GM04503 (cell line): Measurements from ENCODE around the gene SLC25A21.
"Not testable (repeated sequence)": the region's sequence is repeated elsewhere in the genome, so short reads cannot be mapped to it uniquely, and the experiment has no call there.

Source experiments
- DNase-seq: peaks from one replicate; pipeline ENCODE4 v3.0.0-alpha.2; 2012; ENCODE audit warnings: low read depth

Gene SLC25A21

DNA sequence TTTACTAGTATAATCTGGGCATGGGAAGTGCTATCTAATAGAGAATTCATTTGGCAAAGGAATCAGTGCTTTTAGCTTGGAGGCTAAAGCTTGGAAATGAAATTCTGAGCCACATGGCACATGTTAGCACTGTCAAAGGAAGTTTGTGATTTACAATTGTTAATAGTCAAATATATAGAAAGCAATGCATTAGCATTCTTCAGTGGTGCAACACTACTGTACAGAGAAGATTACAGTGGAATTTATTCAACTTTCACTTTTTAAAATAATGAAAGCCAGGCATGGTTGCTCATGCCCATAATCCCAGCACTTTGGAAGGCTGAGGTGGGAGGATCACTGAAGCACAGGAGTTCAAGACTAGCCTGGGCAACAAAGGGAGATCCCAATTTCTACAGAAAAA is 464.8 kb downstream of the SLC25A21 start:
- no peak for DNase-seq

DNA sequence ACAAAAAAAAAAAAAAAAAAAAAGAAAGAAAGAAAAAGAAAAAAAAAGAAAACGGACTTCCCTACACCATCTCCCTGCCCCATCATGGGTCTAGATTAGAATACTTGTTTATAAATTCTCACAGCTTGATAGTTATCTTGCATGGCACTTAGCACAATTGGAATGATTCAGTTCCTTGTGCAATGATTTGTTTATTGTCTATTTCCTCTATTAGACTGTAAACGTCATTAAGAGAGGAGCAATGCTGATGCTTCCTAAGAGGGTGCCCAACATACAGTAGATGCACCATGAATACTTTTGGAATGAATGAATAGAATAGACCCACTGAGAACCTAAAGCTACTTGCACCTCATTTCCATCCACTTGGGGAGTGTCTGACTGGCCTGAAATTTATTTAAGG is 469.9 kb downstream of the SLC25A21 start:
- DNase-seq, result no peak

DNA sequence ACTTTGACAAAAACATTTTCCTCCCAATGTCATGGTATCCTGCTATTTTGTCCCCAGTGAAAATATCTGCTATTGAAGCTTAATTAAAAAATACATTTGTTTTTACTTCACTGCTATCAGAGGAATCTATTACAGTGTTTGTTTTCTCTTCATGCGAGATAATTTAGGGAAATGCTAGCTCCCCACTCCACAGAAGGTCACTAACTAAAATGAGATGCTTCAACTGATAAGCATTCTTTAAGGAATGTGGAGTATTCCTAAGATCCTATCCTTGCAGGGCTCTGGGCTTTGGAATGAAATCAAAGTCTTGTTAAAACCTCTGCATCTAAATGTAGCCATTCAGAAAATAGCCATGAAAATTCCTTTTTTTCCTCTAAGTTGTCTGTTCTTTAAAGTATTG is 471.3 kb downstream of the SLC25A21 start:
- no peak for DNase-seq

DNA sequence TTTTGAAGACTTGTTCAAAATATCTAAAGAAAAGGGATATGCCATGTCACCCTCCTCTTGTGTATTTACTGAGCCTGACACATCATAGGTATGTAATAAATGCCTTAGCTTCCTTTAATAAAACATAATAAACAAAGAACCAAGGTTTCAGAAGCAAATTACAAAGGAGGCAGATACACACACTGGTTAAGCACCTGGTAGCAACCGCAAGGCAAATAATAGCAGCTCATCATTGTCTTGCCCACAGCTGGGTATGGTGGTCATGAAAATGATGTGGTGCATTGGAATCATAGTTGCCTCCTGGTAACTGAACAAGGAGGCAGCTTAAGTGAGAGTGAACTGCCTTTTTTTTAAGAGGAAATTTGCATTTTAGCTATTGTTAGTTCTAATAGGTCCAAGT is 471.8 kb downstream of the SLC25A21 start:
- DNase-seq, result no peak

DNA sequence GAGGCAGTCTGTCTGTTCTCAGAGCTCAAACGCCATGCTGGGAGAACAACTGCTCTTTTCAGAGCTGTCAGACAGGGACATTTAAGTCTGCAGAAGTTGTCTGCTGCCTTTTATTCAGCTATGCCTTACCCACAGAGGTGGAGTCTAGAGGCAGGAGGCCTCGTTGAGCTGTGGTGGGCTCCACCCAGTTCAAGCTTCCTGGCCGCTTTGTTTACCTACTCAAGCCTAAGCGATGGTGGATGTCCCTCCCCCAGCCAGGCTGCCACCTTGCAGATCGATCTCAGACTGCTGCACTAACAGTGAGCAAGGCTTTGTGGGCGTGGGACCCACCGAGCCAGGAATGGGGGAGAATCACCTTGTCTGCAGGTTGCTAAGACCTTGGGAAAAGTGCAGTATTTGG is 473.0 kb downstream of the SLC25A21 start:
- not testable (repeated sequence) for DNase-seq

DNA sequence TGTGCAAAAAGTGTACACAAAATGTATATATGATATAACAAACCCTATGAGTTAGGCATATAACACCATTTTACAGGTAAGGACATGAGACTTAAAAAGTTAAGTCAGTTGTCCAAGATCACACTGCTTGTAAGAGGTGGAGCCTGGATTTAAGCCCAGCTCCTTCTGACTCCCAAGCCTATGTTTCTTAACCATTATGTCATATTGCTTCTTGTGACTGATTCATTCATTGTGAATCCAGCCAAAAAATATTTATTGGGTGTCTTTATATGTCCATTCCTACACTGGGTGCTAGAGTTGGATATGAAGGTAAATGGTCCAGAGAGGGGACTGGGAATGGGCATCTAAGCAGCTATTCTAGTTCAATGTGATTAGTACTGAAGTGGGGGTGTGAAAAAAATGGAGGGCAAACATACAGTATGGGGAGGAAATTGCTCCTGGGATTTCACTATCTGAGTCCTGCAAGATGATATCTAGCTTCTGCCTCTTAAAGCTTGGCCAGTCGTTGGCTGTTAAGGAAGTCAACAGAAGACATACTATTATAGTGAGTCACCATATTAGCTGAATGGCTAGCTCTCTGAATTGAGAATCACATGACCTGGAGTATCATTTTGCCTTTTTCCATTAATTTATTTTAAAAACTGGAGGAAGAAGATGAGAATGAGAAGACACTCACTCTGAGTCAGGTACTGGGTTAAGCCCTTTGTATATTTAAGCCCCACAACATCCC is 481.9 kb downstream of the SLC25A21 start:
- DNase-seq, result no peak

DNA sequence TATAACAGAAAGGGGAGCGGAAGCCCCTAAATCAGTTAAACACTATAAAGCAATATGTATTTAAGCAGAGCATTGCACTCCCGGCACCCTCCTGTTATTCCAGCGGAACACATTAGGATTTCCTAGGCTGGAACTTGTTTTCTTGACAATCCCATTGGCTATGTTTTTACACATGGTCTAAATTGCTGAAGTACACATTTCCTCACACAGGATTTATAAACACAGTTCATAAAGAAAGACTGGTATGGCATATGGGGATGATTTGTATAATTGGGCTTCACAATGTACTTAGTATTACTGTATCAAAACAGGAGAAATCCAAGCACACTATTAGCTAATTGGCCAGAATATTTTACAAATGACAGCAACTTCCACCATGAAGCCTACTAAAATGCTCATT is 487.5 kb downstream of the SLC25A21 start:
- DNase-seq, result no peak

DNA sequence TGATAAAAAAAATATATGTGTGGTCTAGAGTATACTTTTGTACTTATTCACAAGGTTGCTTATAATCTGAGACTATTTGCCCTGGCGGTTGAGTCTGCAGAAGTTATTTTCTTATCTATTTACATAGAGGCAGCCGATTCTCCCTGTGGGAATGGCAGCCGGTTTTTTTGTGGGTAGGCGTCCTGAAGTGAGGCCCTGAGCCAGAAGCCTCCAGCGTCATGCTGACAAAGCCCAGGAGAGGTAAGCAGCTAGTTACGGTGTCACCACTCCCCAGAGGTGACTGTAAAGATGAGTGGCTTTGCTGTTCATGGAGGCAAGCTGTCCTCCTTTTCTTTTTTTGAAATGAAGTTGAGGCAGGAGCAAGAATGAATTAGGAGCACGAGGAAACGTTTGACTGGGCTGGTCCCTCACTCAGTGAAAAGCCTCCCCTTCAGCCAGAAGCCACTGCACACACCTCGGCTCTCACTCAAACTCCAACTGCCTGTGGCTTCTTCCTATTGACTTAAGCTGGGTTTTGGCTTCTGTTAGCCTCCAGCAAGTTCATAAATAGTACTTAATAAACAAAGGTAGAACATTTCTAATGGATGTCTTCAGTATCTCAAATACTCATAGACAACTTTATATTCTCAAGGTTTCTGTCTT is 489.2 kb downstream of the SLC25A21 start:
- no peak for DNase-seq

DNA sequence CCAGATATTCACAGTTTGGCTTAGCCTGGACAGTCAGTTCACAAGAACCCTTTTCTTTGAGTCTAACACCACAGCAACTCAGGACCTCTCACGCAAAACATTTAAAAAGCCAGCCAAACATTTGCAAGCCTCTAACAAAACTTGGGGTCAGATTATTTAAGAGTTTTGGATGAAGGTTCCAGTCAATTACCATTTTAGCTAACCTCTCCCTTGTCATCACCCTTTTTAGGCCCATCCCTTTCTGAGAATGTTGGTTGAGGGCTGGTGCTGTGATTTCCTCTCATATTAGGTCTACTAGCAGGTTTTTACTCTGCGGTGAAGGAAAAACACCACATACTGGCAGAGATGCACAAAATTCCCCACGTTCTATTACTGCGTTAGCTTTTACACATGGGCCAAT is 490.1 kb downstream of the SLC25A21 start:
- DNase-seq, result no peak

DNA sequence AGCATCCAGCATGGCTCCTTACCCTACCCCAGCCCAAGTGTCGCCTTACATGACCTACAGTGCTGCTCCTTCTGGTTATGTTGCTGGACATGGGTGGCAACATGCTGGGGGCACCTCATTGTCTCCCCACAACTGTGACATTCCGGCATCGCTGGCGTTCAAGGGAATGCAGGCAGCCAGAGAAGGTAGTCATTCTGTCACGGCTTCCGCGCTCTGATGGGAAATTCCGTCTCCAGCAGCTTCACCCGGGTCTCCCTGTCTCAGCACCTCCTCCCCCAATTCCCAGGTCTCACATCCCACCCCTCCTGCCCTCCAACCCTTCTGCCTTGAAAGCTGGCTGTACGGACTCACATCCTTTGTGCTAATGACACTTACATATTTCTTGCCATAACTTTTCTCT is 496.2 kb downstream of the SLC25A21 start:
- DNase-seq, result no peak

DNA sequence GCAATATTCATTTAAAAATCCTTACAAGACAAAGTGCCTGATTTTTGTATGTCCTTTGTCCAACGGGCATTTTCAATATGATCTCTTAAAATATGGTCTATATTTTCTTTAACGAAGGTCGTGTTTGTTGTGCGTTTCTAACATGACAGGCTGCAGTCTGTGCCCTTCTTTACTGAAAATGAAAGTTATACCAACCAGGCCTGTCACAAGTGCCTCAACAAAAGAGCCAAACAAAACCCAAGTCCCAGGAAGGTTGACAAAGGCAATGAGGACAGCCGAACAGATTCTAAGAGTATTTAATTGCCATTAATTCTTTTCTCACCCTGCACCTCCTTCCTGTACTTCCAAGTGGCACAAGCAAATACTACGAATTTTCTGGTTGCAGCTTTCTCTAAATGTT is 496.8 kb downstream of the SLC25A21 start:
- no peak for DNase-seq

DNA sequence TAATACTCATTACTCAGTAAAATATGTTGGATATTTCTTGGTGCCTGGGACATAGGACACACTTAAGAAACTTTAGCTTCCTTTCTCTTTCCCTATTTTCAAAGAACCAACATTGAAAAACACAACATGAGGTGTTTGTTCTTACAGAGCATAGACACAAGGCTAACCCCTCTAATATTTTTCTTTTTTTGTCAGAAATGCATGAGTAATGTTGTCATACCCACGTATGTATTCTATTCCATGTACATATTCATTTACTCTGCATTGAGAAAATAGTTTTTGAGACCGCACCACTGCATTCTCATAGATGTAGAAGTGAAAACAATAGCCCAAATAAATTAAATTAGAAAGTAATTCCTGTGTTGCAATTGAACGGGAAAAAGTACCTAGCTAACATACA is 497.7 kb downstream of the SLC25A21 start:
- DNase-seq, result no peak

DNA sequence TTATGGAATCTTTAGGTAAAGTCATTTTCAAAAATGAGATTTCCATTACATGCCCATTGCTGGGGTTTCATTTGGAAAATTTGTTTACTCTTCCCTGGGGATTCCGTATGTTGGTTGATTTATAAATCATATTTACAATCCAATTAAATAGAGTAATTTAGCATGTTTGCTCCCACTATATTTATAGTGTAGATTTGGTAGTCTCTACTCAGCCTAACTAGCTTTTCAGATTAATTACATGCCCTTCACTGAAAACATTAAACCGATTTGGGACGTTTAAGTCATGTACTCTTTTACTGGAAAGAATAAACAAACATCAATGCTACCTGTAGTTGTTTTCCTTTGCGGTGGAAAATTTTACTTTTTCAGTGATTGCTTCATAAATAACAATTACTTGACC is 500.3 kb downstream of the SLC25A21 start:
- DNase-seq, result no peak

DNA sequence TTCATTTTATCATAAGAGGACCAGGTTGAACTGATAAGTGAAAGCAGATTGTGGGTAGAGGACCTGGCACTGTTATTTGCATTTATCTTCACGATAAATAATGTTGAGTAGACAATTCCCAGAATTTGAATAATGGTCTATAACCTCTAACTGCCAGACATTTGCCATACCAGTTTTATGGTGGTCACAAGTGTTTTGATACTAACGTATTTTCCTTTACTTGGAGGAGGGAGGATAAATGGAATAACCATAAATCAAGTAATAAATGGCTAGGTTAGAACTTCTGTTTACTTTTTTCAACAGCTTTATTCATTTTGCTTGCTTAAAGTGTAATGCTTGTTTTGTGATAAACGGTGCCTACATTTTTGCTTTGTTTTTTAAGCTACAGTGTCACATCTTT is 501.3 kb downstream of the SLC25A21 start:
- no peak for DNase-seq

DNA sequence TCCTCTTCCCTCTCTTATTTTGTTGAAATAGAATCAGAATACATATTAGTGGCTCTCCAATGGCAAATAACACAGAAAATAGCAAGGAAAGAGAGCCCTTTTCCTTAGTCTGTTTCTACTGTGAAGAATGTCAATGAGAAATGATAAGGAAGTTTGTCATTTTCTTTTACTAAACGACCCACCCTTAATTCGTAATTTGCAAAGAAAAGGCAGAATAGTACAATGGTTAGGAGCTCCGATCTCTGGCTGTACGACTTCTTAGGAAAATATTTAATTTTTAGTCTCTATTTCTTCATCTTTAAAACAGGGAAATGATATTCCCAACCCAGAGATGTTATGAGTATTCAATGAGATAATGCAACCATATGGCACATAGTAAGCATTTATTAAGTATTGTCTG is 504.7 kb downstream of the SLC25A21 start:
- no peak for DNase-seq

DNA sequence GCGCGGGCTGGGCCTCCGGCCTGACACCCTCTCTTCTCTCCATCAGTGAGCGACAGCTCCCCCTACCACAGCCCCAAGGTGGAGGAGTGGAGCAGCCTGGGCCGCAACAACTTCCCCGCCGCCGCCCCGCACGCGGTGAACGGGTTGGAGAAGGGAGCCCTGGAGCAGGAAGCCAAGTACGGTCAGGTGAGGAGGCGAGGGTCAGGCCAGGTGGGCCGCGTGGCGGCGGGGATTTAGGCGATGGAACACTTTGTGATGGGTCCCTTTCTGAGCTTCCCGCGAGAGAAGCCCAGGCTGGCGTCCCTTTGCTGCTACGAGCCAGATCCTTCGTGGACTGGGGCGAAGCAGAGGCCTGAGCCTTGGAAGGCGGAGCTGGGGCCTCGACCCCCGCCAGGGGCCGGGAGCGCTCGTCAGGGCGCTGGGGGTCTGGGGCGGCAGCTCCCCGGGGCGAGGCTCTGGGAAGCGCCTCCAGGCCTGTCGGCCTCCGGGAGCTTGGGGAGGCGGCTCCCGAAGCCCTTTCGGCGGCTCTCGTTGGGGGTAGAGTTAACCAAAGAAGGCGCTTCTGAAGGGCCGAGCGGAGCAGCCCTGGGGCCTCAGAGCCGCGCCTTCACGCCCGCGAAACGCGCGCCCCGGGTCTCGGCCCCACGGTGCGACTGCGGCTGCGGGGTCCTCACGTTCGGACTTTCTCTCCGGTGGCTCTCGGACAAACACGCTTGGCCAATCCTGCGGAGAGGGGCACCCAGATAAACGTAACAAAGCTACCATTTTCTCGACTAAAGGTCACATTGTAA is 505.8 kb downstream of the SLC25A21 start:
- DNase-seq, result no peak

DNA sequence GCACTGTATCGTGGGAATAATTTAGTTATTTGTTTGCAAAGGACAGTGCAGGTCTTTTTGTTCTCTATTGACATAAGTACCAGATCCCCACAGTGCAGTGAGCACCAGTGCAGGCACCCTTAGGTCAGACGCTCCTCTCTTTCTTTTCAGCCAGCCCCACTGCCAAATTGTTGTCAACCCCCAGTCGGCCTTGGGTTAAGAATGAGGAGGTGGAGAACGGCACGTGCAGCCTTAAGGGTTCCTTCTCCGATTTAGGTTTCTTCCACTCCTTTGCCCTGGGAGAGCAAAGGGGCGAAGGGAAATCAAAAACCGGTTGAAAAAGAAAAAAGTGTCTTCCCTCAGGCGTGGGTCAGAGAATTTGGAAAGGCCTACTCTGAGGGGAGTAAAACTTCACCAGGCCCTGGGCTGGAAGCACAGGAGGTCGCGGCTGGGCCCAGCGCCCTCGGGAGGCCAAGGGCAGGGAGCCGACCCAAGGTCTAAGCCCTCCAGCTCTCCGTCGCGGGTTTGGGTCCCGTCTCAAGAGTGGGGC is 506.5 kb downstream of the SLC25A21 start:
- DNase-seq, result no peak

DNA sequence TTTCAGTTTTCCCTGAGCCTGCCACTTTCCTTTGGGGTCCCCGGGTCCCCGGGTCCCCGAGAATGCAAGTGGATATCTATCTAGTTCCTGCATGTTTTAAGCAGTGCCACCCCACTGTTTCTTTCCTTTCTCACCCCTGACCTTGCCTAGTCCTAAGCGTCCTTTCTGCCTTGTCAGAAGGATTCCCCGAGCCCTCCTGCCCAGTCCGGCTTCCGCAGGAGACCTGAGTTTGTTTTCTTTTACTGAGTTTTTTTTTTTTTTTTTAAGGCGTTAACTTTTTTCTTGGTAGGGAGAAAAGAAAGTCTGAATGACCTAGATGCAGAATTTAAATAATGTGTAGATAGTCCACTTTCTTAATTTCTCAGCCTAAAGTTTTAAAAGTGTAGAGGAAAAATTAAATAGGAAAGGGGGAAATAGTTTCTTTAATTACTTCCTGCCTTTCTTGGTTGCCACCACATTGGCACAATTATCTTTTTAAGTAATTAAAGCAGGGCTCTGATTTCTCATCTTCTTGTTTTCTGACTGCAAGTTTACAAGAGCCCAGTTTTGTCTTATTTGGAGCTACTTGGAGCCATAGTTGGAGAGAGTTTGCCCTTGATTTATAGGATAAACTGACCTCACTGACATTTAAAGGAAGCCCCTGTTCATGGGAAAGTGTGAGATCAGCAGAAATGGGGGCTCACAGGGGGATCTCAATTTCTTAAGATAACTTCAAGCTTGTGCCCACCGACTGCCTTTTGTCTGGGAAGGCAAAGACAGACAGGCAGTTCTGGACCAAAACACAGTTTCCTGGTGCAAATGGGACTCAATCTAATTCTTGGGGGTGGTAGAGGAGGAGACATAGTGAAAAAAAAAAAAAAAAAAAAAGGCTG is 507.8 kb downstream of the SLC25A21 start:
- DNase-seq, result no peak

DNA sequence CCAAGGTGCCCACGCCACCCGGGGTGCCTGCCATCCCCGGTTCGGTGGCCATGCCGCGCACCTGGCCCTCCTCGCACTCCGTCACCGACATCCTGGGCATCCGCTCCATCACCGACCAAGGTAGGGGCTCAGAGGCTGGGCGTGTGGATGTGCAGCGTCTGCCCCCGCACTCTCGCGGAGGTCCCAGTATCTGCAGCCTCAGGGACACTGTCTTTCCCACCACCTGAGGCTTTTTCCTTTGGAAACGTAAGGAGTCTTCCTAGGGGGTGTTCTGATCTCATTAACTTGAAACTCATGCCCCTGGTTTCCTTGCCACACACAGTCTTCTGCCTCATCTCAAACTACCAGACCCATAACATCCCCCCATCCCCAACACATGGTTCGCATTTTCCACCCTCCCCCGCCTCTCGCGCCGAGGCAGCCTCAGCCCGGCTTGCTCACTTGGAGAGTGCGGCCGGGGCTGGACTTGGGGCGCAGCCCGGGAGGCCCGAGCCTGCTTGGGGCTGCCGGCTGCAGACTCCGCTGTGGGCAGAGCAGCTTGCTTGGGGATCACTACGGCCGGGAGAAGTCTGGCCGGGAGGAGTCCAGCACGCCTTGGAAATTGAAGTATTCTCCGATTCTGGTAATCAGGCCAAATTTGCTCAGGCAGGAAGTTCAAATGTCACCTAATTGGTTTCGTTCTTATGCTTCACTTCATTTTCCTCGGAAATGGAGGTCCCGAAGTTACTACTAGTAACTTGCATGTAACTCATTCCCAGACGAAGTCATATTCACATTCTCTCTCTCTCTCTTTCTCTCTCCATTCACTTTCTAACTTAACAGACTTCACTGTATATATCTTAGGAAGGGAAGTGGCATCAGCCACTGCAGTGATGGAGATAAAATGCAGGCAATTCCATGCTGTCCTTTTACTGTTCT is 508.7 kb downstream of the SLC25A21 start:
- no peak for DNase-seq

DNA sequence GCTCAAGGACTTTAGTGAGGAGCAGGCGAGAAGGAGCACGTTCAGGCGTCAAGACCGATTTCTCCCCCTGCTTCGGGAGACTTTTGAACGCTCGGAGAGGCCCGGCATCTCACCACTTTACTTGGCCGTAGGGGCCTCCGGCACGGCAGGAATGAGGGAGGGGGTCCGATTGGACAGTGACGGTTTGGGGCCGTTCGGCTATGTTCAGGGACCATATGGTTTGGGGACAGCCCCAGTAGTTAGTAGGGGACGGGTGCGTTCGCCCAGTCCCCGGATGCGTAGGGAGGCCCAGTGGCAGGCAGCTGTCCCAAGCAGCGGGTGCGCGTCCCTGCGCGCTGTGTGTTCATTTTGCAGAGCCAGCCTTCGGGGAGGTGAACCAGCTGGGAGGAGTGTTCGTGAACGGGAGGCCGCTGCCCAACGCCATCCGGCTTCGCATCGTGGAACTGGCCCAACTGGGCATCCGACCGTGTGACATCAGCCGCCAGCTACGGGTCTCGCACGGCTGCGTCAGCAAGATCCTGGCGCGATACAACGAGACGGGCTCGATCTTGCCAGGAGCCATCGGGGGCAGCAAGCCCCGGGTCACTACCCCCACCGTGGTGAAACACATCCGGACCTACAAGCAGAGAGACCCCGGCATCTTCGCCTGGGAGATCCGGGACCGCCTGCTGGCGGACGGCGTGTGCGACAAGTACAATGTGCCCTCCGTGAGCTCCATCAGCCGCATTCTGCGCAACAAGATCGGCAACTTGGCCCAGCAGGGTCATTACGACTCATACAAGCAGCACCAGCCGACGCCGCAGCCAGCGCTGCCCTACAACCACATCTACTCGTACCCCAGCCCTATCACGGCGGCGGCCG is 509.6 kb downstream of the SLC25A21 start:
- no peak for DNase-seq
